NOMO-1 treated with DMSO at 0.1 percent for 48 hours (cell line): ENCODE measurements around the gene PITHD1.
"Not testable (repeated sequence)": the region's sequence is repeated elsewhere in the genome, so short reads cannot be mapped to it uniquely, and the experiment has no call there.

Experiments used
- DNase-seq: peaks from one replicate; lab custom pipeline; 2025; ENCODE audit not compliant: unreplicated experiment; lab: John Stamatoyannopoulos, UW

Gene PITHD1

GRCh38 chr1:23772854-23773242 lies 5.4 kb upstream of the PITHD1 start:
- no peak for DNase-seq

DNA sequence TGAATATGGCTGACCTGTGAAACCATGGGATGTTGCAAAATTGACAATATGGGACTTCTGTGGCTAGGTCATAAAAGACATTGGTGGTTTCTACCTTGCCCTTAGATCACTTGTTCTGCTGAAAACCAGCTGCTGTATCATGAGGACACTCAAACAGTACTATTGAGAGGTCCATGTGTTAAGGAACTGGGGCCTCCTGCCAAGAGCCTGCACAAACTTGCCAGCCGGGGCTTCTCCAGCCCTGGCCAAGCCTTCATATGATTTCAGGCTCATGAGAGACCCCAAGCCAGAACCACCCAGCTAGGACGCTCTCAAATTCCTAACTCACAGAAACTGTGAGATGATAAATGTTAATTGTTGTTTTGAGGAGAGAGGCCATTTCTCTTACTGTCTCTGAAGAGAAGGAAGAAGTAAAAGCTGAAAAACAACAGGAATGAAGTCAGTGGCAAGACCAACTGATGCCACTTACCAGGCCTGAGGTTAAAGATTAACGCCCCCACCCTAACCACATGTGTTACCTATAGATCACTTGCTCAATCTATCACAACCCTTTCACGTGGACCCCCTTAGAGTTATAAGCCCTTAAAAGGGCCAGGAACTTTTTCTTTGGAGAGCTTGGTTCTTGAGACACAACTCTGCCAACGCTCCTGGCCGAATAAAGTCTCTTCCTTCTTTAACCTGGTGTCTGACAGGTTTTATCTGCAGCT lies 3.9 kb upstream of the PITHD1 start:
- DNase-seq = no peak

- no peak for DNase-seq
Measured at GRCh38 chr1:23776217-23776616, 2.0 kb upstream of the PITHD1 start.

- DNase-seq = no peak
Measured at GRCh38 chr1:23779826-23780371, 1.7 kb downstream of the PITHD1 start.

GRCh38 chr1:23783141-23783540 lies 4.9 kb downstream of the PITHD1 start:
- DNase-seq = not testable (repeated sequence)

DNA sequence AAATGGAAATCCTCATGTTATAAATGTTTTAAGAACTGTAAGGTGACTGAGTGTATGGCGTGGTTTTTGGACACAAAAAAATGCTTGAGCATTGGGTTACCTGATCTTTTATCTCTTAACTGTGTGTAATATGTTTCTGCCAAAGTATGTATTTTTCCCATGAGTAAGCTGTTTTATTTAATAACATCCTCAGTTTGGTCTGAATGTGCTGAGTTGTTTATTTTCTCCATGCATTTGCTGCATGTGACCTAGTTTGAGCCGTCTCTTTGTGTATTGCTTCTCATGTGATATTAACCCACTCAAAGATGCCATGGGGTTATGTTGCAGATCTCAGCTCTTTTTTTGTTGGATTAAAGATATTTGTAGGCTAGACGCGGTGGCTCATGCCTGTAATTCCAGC lies 6.6 kb downstream of the PITHD1 start:
- DNase-seq = no peak

GRCh38 chr1:23787701-23788100 lies 9.5 kb downstream of the PITHD1 start:
- DNase-seq = no peak

DNA sequence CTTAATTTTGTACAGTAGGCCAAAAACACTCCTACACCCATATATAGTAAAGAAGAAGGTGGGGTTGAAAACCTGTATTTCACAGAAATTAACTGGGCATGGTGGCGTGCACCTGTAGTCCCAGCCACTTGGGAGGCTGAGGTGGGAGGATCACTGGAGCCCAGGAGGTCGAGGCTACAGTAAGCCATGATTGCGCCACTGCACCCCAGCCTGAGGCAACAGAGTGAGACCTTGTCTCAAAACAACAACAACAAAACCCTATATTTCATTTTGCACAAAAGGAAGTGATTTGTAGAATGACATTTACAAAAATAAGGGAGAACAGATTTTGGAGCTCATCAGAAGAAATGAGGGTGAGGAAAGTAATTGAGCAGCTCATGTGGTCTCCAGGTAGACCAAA lies 10.5 kb downstream of the PITHD1 start:
- no peak for DNase-seq

- DNase-seq = peak; percentile 82
Measured at GRCh38 chr1:23790696-23791515, 12.7 kb downstream of the PITHD1 start, which contains the start of gene LYPLA2. Gene LYPLA2, plus strand, starts transcription at chr1:23791145. Its CDS starts 1,538 bp downstream, at chr1:23792683.

GRCh38 chr1:23791516-23792047 lies 13.4 kb downstream of the PITHD1 start:
- no peak for DNase-seq

DNA sequence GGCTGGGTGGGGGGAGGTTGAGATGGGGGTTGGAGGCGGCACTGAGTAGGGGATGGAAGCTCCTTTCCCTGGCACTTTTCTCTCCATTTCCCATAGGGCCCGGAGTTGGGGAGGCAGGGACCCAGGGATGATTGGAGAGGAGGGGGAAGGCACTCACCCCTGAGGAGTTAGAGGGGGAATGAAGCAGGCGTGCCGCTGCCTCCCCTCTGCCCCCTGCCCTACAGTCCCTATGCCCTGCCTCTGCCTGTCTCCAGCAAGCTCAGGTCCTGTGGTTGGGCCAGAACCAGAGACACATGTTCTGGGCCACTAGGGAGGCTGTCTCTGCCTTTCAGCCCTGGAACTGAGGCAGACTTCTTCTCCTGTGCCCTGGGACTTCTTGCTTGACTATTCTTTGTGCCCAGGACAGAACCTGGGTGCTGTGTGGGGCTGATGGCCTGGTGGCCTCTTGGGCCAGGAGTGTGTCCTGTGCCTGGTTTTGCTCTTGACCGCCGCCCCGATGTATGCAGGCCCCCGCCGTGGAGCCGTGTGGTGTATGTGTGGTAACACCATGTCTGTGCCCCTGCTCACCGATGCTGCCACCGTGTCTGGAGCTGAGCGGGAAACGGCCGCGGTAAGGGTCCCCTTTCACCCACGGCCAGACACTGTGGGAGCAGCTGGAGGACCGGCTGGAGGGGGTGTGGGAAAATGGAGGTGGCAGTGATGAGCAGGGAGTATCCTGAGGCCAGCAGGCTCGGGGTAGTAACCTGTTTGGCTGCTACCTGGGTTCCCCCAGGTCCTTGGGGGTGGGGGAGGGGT lies 14.1 kb downstream of the PITHD1 start:
- no peak for DNase-seq

DNA sequence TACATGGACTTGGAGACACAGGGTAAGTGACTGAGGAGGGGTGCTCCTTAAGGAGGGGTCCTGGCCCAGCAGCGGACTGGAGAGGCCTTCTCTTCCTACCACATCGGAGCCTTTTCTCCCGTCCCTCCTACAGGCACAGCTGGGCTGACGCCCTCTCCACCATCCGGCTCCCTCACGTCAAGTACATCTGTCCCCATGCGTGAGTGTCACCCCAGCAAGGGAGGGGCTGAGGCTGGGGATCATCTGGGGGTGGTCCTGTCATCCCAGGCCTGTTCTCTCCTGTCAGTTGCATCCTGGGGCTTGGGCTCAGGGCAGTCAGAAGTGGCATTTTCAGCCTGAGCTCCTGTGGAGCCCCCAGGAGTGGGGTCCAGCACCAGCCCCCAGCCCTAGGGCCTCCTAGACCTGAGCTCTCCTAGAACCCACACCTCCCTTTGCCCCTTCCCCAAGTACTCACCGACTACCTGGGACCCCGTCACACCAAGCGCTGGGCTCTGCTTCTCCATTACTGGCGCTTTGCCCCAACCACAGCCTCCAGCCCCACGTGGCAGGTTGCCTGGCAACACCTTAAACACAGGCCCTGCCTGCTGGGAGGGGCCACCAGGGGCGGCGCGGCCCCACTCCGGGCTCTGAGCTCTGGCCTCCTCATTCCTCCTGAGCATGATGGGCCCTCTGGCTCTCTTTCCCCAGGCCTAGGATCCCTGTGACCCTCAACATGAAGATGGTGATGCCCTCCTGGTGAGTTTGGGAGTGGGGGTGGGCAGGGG lies 15.0 kb downstream of the PITHD1 start:
- DNase-seq = peak; percentile 43

DNA sequence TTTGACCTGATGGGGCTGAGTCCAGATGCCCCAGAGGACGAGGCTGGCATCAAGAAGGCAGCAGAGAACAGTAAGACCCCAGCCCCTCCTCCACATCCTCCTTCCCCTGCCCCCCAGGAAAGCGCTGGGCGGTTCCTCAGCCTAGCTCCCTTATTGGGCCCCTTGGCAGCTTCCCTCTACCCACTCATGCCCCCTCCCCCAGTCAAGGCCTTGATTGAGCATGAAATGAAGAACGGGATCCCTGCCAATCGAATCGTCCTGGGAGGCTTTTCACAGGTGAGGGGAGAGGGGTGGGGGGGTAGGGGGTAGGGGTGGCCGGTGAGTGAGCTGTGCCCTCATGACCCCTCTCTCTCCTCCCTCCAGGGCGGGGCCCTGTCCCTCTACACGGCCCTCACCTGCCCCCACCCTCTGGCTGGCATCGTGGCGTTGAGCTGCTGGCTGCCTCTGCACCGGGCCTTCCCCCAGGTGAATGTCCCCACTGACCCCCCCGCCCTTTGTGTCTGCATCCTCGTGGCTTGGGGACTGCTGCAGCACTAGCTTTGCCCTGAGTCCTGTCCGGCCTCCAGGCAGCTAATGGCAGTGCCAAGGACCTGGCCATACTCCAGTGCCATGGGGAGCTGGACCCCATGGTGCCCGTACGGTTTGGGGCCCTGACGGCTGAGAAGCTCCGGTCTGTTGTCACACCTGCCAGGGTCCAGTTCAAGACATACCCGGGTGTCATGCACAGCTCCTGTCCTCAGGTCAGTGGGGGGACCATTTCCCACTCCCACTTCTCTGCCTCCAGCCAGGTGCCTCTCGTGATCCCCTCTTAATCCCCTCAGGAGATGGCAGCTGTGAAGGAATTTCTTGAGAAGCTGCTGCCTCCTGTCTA lies 15.9 kb downstream of the PITHD1 start:
- DNase-seq = no peak

- DNase-seq = not testable (repeated sequence)
Measured at GRCh38 chr1:23794732-23795182, 16.5 kb downstream of the PITHD1 start.

DNA sequence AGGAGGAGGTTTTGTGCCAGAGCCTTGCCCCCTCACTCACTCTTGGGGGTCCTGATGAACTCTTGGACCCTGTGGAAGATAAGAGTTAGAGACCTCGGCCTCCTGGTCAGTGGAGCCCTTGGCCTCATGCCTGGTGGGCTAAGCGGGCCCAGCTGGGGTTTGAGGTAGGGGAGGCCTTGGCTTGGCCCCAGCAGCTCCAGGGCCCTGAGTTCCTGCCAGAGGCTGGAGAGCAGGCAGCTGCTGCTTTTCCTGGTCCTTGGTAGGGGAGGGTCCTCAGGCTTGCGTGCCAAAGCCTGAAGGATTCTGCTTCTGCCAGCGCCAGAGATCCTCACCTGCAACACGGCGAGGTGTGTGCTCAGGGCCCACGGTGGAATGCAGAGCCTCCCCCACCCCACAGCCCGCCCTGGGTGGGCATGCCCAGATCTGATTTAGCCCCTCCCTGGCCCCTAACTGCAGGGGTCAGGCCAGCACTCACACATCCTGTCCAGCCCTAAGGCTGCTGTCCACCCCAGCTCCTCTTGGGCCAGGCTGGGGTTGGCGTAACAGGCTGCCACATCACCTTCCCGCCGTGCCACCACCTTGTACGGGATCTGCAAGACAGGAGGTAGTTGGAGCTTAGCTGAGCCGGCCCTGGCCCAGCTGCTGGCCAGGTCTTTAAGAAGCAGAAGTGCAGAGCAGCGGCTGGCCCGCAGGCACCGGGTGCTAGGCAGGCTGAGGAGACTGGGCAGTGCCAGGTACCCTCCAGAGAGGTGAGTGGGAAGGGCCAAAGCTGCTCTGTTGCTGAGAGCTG lies 17.7 kb downstream of the PITHD1 start:
- no peak for DNase-seq

DNA sequence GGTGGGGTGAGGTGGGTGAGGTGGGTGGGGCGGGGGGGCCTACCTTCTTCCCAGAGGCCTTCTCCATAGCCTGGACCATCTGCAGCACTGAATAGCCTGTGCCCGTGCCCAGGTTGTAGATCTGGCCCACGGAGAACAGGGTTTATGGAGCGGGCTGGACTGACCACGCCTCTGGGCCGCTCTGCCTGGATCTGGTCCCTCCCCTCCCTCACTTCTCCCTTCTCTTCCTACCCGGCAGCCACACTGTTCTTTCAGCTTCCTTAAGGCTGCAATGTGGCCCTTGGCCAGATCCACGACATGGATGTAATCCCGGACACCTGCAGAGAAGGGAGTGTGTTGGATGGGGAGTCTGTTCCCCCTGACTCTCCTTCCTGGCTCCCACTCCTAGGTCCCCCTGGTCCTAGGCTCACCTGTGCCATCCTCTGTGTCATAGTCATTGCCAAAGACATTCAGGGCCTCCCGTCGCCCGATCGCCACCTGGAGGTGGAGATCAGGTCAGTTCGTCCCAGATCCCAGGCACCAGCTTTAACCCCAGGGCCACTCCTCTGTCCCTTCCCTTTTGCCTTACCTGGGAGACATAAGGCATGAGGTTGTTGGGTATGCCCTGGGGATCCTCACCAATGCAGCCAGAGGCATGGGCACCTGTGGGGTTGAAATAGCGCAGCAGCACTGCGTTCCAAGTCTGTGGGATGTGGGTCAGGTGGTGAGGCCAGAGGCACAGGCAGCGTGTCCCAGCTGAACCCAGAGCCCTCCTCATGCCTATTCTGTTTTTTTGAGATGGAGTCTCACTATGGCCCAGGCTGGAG lies 18.5 kb downstream of the PITHD1 start:
- DNase-seq = no peak
